NCI-H446 treated with DMSO at 0.1 percent for 48 hours (cell line): Measurements from ENCODE around the gene PCDHGA3.
"Not testable (repeated sequence)": the region's sequence is repeated elsewhere in the genome, so short reads cannot be mapped to it uniquely, and the experiment has no call there.

ENCODE experiments used
- DNase-seq: peaks from one replicate; lab custom pipeline; 2025; lab: John Stamatoyannopoulos, UW

The PCDHGA3 gene

GRCh38 chr5:141346017-141346416 lies 2.4 kb downstream of the PCDHGA3 start:
- not testable (repeated sequence) for DNase-seq

DNA sequence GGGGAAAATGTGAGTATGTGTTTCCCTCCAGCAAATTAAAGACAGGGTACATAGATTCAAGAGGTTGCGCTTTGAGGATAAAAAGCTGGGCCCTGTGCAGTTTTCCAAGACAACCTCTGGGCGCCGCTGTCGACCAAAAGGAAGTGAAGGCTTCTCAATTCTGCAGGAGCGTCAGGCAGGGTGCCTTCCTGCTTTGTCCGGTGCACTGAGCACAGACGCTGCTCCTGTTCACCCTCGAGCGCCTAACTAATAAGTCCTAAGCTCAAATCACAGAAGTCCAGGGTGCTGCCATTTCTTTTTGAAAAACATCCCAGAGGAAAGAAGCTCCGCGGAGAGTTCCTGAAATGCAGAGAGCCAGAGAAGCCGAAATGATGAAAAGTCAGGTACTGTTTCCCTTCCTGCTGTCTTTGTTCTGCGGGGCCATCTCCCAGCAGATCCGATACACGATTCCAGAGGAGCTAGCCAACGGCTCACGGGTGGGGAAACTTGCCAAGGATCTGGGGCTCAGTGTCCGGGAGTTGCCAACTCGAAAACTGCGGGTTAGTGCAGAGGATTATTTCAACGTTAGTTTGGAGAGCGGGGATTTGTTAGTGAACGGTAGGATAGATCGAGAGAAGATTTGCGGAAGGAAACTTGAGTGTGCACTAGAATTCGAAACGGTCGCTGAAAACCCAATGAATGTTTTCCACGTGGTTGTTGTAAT lies 6.4 kb downstream of the PCDHGA3 start, which contains the start of gene PCDHGB1:
PCDHGB1 (plus strand) TSS at position 183 of the 703 bp plus-strand sequence; CDS start at position 345, 162 bp downstream.
- DNase-seq: peak; percentile 9

GRCh38 chr5:141351591-141351990 lies 8.0 kb downstream of the PCDHGA3 start:
- no peak for DNase-seq

- DNase-seq: no peak
Measured at GRCh38 chr5:141354900-141355469, 11.4 kb downstream of the PCDHGA3 start, which contains the start of gene PCDHGA4. Gene PCDHGA4 (plus strand): TSS chr5:141355021. CDS start chr5:141355108, 87 bp downstream.

DNA sequence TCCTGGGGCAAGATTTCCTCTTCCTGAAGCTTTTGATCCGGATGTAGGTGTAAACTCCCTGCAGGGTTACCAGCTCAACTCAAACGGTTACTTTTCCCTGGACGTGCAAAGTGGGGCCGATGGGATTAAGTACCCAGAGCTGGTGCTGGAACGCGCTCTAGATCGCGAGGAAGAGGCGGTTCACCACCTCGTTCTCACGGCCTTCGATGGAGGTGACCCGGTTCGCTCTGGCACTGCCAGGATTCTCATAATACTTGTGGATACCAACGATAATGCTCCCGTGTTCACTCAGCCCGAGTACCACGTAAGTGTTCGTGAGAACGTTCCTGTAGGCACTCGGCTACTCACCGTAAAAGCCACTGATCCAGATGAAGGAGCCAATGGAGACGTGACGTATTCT lies 12.0 kb downstream of the PCDHGA3 start:
- DNase-seq: no peak

DNA sequence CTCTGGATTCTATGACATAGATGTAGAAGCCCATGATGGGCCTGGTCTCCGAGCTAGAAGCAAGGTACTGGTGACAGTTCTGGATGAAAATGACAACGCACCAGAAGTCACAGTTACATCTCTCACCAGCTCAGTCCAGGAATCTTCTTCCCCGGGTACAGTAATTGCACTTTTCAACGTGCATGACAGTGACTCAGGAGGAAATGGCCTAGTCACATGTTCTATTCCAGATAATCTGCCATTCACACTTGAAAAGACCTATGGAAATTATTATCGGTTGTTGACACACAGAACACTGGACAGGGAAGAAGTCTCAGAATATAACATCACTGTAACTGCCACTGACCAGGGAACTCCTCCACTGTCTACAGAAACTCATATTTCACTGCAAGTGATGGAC lies 12.5 kb downstream of the PCDHGA3 start:
- DNase-seq: no peak

DNA sequence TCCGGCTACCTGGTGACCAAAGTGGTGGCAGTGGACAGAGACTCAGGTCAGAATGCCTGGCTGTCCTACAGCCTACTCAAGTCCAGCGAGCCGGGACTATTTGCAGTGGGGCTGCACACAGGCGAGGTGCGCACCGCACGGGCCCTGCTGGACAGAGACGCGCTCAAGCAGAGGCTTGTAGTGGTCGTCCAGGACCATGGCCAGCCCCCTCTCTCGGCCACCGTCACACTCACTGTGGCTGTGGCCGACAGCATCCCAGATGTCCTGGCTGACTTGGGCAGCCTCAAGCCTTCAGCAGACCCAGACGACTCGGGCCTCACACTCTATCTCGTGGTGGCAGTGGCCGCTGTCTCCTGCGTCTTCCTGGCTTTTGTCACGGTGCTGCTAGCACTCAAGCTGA lies 13.3 kb downstream of the PCDHGA3 start:
- no peak for DNase-seq

DNA sequence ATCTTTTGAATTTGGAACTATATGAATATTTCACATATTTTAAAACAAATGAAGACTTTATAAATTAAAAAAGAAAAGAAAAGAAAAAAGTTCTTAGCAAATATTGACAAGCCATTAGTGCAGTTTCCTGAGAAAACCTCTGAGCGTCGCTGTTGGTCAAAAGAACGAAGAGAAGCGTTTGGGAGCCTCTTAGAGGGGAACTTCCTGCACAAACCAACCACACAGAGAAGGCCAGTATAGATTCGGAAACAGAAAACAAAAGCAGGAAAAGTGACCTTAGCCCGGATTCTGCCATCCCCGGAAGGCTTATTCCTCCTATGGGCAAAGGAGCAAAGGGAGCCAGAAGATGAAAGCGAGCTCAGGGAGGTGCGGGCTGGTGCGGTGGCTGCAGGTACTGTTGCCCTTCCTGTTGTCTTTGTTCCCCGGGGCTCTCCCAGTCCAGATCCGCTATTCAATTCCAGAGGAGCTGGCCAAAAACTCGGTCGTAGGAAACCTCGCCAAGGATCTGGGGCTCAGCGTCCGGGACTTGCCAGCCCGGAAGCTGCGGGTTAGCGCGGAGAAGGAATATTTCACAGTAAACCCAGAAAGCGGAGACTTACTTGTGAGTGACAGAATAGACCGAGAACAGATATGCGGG lies 16.3 kb downstream of the PCDHGA3 start, which contains the start of gene PCDHGB2:
PCDHGB2 (plus strand) TSS at position 205 of the 637 bp plus-strand sequence; CDS start at position 347, 142 bp downstream.
- DNase-seq: peak; percentile 51

DNA sequence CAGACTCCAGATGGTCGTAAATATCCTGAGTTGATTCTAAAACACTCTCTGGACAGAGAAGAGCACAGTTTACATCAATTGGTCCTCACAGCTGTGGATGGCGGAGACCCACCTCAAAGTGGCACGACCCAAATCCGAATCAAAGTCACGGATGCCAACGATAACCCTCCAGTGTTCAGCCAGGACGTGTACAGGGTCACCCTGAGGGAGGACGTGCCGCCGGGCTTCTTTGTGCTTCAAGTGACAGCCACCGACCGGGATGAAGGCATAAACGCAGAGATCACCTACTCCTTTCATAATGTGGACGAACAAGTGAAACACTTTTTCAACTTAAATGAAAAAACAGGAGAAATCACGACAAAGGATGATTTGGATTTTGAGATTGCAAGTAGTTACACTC lies 17.1 kb downstream of the PCDHGA3 start:
- no peak for DNase-seq

GRCh38 chr5:141362719-141363118 lies 19.1 kb downstream of the PCDHGA3 start:
- no peak for DNase-seq

- DNase-seq: no peak
Measured at GRCh38 chr5:141363952-141364660, 20.5 kb downstream of the PCDHGA3 start, which contains the start of gene PCDHGA5. Gene PCDHGA5 (plus strand): TSS chr5:141364162. CDS start chr5:141364331, 169 bp downstream.

DNA sequence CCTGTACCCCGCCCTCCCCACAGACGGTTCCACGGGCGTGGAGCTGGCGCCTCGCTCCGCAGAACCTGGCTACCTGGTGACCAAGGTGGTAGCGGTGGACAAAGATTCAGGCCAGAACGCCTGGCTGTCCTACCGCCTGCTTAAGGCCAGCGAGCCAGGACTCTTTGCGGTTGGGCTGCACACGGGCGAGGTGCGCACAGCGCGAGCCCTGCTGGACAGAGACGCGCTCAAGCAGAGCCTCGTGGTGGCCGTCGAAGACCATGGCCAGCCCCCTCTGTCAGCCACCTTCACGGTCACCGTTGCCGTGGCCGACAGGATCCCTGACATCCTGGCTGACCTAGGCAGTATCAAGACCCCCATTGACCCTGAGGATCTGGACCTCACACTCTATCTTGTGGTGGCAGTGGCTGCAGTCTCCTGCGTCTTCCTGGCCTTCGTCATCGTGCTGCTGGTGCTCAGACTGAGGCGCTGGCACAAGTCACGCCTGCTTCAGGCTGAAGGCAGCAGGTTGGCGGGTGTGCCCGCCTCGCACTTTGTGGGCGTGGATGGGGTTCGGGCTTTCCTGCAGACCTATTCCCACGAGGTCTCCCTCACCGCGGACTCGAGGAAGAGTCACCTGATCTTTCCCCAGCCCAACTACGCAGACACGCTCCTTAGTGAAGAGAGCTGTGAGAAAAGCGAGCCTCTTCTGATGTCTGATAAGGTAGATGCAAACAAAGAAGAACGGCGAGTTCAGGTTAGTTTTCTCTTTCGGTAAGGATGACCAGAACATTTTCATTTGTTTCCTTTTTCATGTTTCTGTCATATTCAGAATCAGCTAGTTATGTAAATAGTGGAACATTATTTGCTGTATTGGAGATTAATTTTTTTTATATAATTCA lies 22.6 kb downstream of the PCDHGA3 start:
- DNase-seq: no peak

DNA sequence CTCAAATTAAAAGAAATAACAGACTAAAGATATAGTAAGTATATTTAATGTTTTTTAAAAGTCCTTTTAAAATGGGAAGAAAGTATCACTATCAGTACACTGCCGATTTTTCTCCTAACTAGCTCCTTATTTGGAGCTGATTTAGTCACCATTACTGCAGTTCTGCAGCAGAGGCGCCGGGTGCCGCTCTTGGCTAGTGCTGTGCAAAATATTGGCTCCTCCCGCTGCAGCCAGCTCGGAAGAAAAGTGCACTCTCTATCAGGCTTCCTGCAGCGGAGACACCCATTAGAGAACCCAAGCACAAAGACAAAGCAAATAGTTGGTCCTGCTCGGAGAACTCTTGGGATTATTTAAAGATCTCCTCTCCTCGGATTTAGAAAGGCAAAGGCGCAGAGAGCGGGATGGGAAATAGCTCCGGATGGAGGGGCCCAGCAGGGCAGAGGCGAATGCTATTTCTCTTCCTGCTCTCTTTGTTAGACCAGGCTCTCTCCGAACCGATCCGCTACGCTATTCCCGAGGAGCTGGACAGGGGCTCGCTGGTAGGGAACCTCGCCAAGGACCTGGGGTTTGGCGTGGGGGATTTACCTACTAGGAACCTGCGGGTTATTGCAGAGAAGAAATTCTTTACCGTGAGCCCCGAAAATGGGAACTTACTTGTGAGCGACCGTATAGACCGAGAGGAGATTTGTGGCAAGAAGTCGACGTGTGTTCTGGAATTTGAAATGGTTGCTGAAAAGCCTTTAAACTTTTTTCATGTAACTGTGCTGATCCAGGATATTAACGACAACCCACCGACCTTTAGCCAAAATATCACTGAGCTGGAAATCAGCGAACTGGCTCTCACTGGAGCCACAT lies 26.6 kb downstream of the PCDHGA3 start, which contains the start of gene PCDHGB3:
PCDHGB3 (plus strand) TSS at position 249 of the 855 bp plus-strand sequence; CDS start at position 402, 153 bp downstream.
- no peak for DNase-seq

- DNase-seq: no peak
Measured at GRCh38 chr5:141371572-141372475, 28.2 kb downstream of the PCDHGA3 start.

DNA sequence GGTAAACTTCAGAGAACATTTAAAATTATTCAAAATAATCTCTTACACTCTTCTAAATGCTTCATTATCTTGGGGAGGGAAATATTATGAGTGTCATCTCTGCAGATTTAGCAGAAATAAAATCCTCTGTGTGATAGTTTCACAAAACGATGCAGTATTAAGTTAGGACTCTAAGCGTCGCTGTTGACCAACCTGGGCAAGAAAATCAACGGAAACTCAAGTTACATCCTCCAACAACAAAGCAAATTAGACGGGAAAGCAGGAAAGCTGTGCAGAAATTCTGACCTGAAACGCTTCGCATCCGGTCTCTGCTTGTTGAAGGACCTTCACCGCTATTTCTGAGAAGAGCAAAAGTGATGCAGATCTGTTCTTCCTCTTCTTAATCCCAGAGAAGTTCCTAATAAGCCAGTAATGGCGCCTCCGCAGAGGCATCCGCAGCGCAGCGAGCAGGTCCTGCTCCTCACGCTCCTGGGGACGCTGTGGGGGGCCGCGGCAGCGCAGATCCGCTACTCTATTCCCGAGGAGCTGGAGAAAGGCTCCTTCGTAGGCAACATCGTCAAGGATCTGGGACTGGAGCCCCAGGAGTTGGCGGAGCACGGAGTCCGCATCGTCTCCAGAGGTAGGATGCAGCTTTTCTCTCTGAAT lies 30.2 kb downstream of the PCDHGA3 start, which contains the start of gene PCDHGA6:
PCDHGA6 (plus strand) TSS at position 219 of the 645 bp plus-strand sequence; CDS start at position 412, 193 bp downstream.
- no peak for DNase-seq

GRCh38 chr5:141374627-141375026 lies 31.0 kb downstream of the PCDHGA3 start:
- DNase-seq: no peak

DNA sequence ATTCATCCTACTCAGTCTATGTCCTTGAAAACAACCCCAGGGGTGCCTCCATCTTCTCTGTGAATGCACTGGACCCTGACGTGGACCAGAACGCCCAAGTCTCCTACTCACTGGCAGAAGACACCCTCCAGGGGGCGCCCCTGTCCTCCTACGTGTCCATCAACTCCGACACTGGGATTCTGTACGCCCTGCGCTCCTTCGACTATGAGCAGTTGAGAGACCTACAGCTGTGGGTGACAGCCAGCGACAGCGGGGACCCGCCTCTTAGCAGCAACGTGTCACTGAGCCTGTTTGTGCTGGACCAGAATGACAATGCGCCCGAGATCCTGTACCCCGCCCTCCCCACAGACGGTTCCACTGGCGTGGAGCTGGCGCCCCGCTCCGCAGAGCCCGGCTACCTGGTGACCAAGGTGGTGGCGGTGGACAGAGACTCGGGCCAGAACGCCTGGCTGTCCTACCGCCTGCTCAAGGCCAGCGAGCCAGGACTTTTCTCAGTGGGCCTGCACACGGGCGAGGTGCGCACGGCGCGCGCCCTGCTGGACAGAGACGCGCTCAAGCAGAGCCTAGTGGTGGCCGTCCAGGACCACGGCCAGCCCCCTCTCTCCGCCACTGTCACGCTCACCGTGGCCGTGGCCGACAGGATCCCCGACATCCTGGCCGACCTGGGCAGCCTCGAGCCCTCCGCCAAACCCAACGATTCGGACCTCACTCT lies 32.0 kb downstream of the PCDHGA3 start:
- DNase-seq: not testable (repeated sequence)
